GM21367 (cell line): ENCODE results near the gene PPFIA2.
A peak's percentile ranks its signal among the peaks of the same experiment; 100 is the strongest.

Experiments
- ATAC-seq: cut with Tn5 transposase; IDR thresholded peaks from one replicate; pipeline ENCODE4 v1.9.1; 2021; ENCODE audit not compliant: unreplicated experiment

PPFIA2 gene

DNA sequence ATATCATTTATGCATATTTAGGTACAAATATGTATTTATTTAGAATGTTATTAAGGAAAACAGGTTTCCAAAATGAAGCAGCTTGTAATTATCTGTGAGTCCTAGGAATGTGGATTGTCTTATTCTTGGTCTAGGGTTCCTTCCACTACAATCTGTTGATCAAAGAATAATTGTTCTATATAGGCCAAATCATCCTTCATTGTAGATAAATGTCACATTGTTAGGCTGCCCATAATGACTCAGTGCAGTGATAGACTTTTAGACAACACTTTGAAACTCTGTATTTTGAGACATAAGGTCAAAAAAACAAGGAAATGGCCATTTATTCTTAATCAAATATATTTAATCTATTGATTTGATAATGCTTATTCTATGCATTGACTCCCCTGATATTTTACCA is 398.2 kb downstream of the PPFIA2 start:
- no peak for ATAC-seq

DNA sequence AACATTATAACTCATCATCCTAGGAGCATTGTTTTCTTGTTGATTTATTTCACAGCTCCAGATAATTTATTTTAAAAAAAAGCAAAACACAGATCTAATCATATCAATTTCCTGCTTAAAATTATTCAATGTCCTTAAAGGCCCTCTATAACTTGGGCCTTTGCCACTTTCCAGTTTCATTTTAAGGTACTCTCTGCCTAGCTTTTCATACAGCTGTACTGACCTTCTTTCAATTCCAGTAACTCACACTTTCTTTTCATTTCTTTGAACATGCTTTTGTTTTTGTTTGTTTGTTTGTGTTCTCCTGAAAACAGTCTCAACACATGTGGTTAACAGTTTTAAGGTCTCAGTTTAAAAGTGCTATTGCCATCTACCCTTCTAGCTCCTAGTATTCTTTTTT is 399.4 kb downstream of the PPFIA2 start:
- no peak for ATAC-seq

DNA sequence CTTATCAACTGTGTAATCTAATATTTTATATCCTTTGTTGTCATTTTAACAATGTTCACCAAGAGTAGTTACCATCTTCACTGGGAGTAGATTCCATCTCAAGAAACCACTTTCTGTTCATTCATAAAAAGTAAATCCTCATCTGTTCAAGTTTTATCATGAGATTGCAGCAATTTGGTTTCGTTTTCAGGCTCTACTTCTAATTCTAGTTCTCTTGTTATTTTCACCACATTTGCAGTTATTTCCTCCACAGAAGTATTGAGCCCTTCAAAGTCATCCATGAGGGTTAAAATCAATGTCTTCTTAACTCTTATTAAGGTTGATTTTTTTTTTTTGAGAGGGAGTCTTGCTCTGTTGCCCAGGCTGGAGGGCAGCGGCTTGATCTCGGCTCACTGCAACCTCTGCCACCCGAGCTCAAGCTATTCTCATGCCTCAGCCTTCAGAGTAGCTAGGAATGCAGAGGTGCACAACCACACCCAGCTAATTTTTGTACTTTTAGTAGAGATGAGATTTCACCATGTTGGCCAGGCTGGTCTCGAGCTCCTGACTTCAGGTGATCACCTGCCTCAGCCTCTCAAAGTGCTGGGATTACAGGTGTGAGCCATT is 404.7 kb downstream of the PPFIA2 start:
- ATAC-seq: no peak

DNA sequence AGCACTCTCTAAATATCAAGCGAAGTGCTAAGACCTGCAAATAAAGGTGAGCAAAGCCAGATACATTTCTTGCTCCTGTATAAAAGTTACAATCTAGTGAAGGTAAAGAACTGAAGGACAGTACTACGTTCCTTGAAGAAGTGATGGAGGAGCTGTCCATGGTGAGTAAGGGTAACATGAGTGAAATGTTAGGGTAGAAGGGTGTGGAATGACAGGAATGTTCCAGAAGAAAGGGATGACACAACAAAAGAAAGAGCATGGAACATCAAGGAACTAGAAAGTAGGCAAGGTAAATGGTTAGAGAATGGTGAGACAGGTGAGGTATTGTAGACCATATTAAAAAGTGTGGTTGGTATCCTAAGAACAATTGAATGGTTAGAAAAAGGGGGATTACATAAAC is 408.8 kb downstream of the PPFIA2 start:
- no peak for ATAC-seq

DNA sequence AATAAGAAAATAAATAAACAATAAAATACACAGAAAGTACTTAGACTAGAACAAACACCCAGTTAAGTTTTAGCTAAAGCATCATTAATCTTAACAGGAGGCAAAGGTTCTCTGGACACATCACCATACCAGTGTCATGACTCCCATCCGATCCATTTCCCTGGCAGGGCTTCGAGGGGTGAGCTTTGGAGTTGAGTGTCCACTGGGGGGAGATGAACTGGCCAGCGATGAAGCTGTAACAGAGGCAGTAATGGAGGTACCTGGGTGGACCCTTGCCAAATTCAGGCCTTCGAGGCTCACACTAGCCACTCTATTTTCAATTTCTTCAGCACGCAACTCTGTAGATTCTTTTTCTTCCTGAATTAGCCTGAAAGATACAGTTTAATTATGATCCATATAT is 411.7 kb downstream of the PPFIA2 start:
- ATAC-seq: no peak

DNA sequence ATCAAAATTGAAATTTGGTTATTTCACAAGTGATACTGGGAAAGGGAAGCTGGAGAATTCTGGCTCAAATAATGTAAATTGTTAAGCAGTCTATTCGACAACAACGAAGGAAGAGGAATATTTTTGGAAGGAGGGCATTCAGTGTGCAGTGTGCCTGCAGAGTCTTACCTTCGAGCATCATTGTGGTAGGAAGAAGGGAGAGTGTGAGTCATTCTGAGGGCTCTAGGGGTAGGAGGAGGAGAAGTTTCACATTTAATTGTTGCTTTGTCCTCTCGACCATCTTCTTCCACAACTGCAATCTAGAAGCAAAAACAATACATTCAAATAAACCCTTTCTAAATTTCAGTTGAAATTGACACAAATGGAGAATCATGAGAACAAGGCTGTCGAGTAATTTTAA is 418.2 kb downstream of the PPFIA2 start:
- ATAC-seq: no peak

DNA sequence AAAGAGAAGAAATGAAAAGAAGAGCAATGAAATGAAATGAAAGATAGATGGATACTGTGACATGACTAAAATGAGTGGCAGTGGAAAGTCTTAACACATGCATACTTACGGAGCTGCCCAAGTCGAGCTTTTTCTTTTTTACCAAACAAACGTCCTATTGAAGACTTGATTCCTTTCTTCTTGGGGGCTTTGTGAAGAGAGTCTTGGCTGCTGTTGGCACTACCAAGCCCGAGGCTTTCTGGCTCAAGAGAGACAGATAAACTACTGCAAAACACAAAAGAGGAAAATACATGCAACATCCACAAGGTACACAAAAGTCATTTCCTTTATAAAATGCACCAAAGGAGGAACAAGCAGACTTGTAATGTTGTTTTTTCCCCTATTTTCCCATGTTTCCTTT is 420.1 kb downstream of the PPFIA2 start:
- no peak for ATAC-seq

DNA sequence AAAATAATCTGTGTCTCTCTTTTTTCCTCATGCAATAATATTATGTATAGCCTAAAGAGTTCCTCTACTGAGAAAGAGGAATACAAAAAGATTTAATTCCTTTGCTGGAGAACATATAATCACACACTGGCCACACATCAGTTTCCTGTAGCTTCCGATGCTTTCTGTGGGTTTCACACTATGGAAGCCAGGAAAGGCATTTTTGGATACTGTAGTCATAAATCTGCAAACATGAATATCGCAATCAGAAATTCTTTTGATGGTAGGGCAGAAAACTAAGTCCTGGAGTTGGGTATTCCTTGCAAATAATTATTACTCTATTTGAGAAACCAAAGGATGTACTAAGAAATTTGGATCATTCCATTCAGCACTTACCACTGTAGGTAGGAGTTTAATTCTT is 421.3 kb downstream of the PPFIA2 start:
- no peak for ATAC-seq

DNA sequence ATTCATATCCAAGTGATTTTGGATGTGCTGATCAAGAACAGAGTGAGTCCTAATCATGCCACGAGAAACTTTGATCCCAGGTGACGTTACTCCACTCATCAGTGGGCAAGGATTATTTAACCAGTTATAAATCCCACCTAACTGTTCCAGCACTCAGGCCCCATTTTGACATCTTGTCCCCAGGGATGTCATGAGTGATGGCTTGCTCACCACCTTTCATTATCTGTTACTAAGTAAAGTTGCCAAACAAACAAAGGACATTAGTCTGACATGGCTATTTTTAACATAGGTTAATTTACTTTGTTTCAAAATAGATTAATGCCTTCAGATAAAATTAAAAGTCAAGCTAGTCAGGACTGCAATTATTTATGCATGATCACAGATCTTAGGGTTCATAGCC is 425.3 kb downstream of the PPFIA2 start:
- no peak for ATAC-seq

DNA sequence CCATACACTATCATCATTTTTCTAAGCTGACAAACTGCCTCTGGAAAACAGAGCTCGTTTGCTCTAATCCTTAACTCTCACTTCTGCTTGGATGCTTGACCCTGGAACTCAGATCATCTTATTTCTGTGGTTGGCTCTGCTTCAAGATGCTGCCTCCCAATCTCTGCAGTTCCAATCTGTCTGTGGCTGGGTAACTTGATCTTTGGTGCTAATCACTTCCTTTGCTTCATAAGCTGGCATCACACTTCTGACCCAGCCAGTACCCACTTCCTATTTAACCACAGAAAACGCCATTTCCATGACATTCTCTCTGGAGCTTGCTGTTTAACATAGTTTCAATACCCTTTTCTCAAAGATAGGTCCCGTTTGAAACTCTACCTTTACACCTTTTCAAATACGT is 427.1 kb downstream of the PPFIA2 start:
- ATAC-seq: no peak

DNA sequence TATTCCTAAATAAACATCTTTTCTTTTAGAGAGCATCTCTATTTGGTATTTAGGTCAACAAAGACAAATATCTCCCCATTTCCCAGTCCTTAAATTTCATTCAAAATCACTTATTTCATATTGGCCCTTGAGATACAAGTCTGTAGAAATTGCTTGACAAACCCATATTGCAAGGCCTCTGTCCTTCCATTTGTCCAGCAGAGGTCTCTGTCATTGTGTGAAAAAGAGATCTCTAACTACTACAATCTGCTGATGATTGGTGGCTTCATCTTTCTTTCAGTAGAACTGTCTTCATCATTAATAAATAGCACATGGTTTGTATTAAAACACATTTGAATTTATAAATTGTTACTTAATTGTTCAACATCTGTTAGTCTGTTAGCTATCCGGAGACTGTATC is 428.7 kb downstream of the PPFIA2 start:
- no peak for ATAC-seq

DNA sequence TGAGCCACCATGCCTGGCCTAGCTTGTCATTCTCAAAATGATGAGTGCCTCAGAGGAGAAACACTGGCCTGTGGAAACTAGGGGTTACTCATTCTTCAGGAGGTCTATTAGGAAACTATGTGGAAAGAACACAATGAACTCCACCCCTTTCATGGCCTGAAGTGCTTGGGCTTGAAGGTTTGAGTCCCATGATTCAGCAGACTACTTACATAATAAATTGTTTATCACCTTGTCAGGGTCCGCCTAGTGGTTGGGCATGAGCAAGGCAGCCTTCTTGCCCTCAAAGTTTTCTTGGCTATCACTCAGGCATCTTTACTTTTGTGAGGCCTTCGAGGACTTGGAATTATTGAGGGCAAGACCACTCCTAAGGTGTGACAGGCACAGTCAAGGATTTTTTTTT is 430.1 kb downstream of the PPFIA2 start:
- ATAC-seq: peak; percentile 79

DNA sequence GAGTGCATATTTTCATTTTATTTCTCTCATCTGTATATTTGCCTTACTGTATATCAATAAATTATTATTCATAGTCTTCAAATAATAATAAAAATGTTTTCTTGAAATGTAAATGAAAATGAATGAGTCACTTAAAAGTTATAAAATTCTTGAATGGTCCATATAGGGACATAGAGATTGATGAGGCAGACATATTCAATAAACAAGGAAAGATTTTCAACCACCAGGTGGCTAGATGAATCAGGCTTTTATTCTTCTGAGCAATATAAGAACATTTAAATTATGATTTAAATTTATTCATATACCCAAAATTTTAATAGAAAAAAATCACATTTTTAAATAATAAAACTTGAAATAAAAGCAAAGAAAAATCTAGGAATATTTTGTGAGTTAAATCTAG is 431.7 kb downstream of the PPFIA2 start:
- no peak for ATAC-seq

DNA sequence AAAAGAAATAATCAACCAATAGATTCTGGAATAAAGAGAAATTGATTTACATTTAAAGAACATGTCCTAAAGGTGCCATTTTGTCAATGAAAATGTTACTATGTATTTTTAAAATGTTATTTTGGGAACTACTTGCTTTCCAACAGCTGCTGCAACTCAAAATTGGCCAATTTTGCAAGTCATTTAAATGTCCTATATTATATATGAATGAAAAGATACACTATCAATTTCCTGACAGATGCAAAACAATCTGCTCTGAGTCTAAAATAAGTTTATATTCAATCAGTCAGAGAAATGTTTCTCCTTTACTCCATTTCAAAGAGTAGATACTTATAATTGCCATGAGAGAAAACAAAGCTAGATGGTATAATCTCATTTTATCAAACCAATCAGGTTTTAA is 434.1 kb downstream of the PPFIA2 start:
- ATAC-seq: no peak

DNA sequence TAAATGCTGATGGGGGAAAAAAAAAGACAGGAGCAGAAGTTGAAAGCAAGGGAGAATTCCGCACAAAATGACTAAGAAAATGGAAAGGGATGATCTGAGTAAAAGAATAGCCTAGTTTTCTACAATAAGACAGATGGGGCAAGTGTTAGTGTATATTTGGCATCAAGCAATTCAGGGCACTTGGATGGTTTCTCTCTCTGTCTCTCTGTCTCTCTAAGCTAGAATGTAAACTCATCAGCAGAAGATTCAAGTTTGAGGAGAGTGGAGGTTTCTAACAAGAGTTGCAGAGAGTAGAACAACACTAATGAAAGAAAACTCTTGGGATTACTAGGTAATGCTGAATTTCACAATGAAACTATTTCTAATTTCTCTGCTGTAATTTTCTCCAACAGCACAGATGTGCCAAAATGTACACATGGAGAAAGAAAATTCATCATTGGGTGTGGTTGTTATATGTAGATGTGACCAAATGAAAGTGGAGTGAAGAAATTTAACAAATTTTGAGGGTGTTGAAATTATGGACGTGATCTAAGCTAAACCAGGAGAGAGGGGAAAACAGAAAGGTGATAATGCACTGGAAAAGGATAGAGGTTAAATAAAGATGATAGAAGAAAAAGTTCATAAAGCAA is 444.1 kb downstream of the PPFIA2 start:
- ATAC-seq: no peak

DNA sequence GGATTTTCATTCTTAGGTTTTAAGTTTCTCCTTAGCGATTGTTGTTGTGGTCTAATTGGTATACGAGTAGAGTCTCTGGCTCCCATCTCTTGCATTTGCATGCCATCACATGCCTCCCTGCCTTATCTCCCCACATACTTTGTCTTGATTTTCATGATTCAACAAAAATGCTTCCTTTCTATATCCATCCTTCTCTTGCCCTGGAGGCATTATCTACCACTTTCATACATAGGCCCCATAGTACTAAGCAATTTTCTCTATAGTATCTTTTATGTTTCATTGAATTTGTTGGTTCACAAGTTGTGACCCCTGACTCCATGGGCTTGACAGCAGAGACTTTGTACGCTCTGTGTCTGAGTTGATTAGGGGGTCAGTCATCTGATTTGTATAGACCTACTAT is 455.2 kb downstream of the PPFIA2 start:
- no peak for ATAC-seq

DNA sequence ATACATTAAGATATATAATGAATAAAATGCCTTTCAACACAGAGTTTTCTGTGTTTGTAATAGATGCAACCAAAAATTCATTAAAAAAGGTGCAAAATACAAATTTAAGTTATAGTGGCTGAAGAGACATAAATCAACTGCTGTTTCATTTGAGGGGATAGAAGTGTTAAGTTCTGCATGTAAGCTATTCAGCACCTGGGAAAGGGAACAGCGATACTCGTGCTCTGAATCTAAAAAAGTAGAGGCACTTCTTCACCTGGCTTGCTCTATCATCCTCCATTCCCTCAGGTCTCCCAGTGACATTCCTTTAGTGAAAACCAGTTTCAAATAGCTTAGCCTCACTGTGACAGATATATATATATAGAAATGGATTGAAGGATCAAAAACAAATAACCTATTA is 458.7 kb downstream of the PPFIA2 start:
- ATAC-seq: no peak

DNA sequence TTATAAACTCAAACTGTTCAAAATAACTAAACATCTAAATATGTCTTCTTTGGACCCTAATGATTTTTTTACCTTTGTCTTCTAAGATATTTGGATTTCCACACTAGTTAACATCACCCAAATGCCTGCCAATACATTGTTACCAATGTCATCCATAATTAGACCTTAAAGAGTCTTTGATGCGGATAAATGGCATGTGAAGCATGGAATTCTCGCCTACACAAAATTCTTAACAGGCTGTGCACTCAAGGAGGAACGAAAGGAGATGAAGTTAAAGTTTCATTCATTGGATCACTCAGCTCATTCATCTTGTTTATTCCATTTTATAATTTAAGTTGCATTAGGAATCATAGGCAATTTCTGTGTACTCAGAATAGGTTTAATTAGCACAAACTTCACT is 461.5 kb downstream of the PPFIA2 start:
- ATAC-seq: no peak

DNA sequence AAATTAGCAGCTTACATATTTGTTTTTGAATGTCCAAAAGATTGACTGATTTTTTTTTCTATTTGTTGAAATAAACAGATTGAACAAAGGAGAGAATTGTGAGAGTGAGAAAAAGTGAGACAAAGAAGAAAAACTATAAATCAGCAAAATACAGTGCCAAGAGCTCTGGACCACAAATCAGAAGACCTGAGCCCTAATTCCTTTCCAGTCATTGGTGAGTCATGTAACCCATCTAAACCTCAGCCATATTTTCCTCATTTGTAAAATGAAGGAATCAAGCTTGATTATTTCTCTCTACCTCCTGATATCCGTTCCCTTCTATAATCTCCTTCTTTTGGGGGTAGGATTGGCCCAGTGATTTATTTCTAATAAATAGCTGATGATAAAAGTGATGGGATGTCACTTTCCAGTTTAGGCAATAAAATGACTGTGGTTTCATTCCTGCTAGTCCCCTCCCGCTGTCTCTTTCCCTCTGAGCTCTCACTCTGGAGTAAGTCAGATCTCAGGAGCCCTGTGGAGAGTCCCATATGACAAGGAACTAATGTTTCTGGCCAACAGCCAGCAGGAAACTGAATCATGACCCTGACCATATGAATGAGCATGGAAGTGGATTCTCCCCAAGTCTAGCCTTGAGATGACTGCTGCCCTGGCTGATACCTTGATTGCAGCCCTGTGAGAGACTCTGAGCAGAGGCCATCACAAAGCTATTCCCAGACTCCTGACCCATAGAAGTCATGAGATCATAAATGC is 462.4 kb downstream of the PPFIA2 start:
- no peak for ATAC-seq

DNA sequence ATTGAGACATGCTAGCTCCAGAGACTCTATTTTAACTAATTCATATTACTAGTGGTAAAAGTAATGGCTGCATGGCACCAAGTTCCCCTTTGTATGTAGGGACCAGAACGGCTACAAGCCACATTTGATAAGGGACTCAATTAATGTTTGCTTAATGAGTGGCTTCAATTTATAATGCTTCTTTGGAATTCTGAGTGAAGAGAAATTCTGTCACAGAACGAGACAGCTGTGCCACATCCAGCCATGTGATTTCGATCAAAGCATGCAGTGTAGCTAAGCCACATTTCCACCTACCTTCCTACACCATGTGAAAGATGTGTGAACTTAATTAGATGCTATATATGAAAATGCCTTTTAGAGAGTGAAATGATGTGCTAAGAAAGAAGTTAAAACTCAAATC is 463.9 kb downstream of the PPFIA2 start:
- ATAC-seq: no peak

DNA sequence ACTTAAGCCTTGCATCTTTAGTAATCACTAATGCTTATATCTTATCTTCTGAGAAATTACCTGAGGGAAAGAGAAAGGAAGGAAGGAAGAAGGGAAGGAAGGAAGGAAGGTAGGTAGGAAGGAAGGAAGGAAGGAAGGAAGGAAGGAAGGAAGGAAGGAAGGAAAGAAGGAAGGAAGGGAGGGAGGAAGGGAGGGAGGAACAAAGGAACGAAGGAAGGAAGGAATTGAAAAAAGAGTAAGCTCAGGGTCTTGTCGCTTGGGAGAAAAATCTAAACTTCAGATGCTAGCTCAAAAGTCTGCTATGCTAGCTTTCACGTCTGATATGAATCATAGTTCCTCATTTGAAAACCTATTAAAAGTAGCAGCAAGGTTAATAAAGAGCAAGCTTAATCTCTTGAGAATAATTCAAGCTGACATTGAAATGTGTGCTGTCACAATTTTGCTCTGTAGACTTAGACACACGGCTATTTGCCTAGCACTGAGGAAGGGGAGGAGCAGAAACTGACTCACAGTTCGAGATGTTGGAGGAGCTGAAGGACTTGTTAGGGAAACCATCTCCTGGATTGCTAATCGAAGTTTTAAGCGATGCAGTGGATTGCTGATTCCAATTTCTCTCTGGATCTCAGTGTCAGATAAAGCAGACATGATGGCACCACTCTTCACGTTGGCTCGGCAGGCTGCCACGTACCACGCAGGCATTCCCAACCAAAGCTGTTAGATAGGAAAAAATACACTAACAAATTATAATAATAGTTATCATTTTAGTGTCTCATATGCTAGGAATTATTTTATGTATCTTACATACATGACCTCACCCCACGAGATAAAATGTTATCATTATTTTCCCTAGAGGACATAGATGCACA is 464.6 kb downstream of the PPFIA2 start:
- ATAC-seq: no peak

DNA sequence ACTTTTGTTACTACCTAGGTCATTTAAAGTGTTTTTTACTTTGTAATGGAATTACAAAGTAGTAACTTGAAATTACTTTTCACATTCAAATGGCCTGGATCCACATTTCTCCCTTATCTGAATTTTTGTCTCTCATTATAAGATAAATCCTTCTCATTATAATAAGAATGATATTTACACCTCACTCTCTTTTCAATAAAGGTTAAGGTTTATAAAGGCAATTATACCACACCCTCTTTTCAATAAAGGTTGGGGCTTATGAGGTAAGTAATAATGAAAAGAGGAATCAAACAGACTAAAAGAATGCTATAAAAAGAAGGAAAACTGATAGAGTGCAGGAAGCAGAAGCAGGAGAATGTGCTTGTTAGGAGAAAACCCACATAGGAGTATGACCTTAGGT is 470.5 kb downstream of the PPFIA2 start:
- no peak for ATAC-seq
